Neural cell (in vitro differentiated cells): ENCODE results near the gene FAM53C.

Experiments
- CTCF ChIP-seq: fragments of 450-650 bp; IDR thresholded peaks from 2 replicates; pipeline ENCODE4 v1.5.1; 2014; ENCODE audit warnings: antibody characterized with exemption, mild to moderate bottlenecking, moderate library complexity; ENCODE audit not compliant: poor library complexity, severe bottlenecking
- EP300 ChIP-seq: fragments of 450-650 bp; conservative IDR thresholded peaks from 2 replicates; pipeline ENCODE4 v1.6.1; 2014; ENCODE audit warnings: antibody characterized with exemption, mild to moderate bottlenecking, moderate library complexity; ENCODE audit not compliant: poor library complexity, severe bottlenecking
- EZH2 ChIP-seq: fragments of 200-600, 300-800 bp; shearing (Covaris generic), sonication (generic); IDR thresholded peaks from 2 replicates; pipeline ENCODE4 v1.6.1; 2014; ENCODE audit warnings: antibody characterized with exemption, low read length, borderline replicate concordance, mild to moderate bottlenecking; ENCODE audit not compliant: insufficient read depth, poor library complexity, severe bottlenecking
- MXI1 ChIP-seq: fragments of 450-650 bp; conservative IDR thresholded peaks from 2 replicates; pipeline ENCODE4 v1.6.1; 2014; ENCODE audit warnings: antibody characterized with exemption, mild to moderate bottlenecking; ENCODE audit not compliant: poor library complexity, severe bottlenecking
- POLR2AphosphoS5 ChIP-seq: IDR thresholded peaks from 2 replicates; pipeline ENCODE4 v1.6.1; 2012
- RAD21 ChIP-seq: fragments of 450-650 bp; conservative IDR thresholded peaks from 2 replicates; pipeline ENCODE4 v1.6.1; 2014; ENCODE audit warnings: antibody characterized with exemption, mild to moderate bottlenecking, moderate library complexity
- REST ChIP-seq: IDR thresholded peaks from 2 replicates; pipeline ENCODE4 v1.6.1; 2012; ENCODE audit warnings: borderline replicate concordance
- SMC3 ChIP-seq: fragments of 450-650 bp; conservative IDR thresholded peaks from 2 replicates; pipeline ENCODE4 v1.6.1; 2014; ENCODE audit warnings: antibody characterized with exemption, mild to moderate bottlenecking, moderate library complexity; ENCODE audit not compliant: poor library complexity
- TAF1 ChIP-seq: IDR thresholded peaks from 2 replicates; pipeline ENCODE4 v1.6.1; 2012; ENCODE audit warnings: low read depth

- no peak for TF ChIP-seq MXI1
- no peak for TF ChIP-seq CTCF
- TF ChIP-seq EZH2: no peak
- no peak for TF ChIP-seq POLR2AphosphoS5
- no peak for TF ChIP-seq TAF1
- no peak for TF ChIP-seq EP300
- no peak for TF ChIP-seq SMC3
- TF ChIP-seq REST: no peak
- TF ChIP-seq RAD21: no peak
These were observed 13.0 kb downstream of the FAM53C start for GRCh38 chr5:138351056-138351455.
